Gastrocnemius medialis (tissue), 4 donors: ENCODE measurements around the gene RAET1L. TPM values are rescaled to one million over a fixed set of nuclear protein-coding genes. Genes with fewer than 3 reads are reported as not detected.
"Not testable (repeated sequence)": the region's sequence is repeated elsewhere in the genome, so short reads cannot be mapped to it uniquely, and the experiment has no call there.

ENCODE experiments used
- ATAC-seq, 2 donors: fragments of 150-250 bp; one replicate each; pipeline ENCODE4 v1.9.1; 2016
- DNase-seq, 2 donors: peaks; one replicate each; pipeline ENCODE4 v3.0.0-alpha.2; 2019
- H3K27ac ChIP-seq, 4 donors: fragments of 200-600 bp; sonication (generic); 1 replicate in 1 of 4; 2 replicates in 3 of 4; pipeline ENCODE4 v1.5.1; 2016 to 2018; ENCODE audit warnings: mild to moderate bottlenecking in 2 of 4, moderate library complexity in 1 of 4
- H3K27me3 ChIP-seq, 3 donors: fragments of 200-600 bp; sonication (generic) in 2 of 3; 1 replicate in 1 of 3; 2 replicates in 2 of 3; pipeline versions ENCODE4 v1.5.1 to v1.6.0; 2016 to 2019; ENCODE audit warnings: mild to moderate bottlenecking in 1 of 3, moderate library complexity in 1 of 3
- H3K36me3 ChIP-seq, 2 donors: fragments of 200-600 bp; sonication (generic) in 1 of 2; one replicate each; pipeline ENCODE4 v1.5.1; 2017 to 2018
- H3K4me1 ChIP-seq, 2 donors: fragments of 200-600 bp; sonication (generic) in 1 of 2; one replicate each; pipeline ENCODE4 v1.5.1; 2016 to 2017; ENCODE audit warnings: mild to moderate bottlenecking in 2 of 2
- H3K4me3 ChIP-seq, 4 donors: fragments of 200-600 bp; sonication (generic) in 3 of 4; 1 replicate in 1 of 4; 2 replicates in 3 of 4; pipeline ENCODE4 v1.5.1; 2016 to 2019; ENCODE audit warnings: mild to moderate bottlenecking in 2 of 4
- H3K9me3 ChIP-seq, 3 donors: fragments of 200-600 bp; sonication (generic) in 2 of 3; 1 replicate in 1 of 3; 2 replicates in 2 of 3; pipeline ENCODE4 v1.5.1; 2016 to 2019
- CTCF ChIP-seq, 5 experiments: fragments of 450-650 bp in 3 of 5; fragments of 200-600 bp in 2 of 5; sonication (generic) in 2 of 5; IDR thresholded peaks in 4 of 5; conservative IDR thresholded peaks in 1 of 5; 1 replicate in 4 of 5; 2 replicates in 1 of 5; pipeline ENCODE4 v1.5.1; 2016 to 2019; ENCODE audit warnings: antibody characterized with exemption in 5 of 5, mild to moderate bottlenecking in 3 of 5, moderate library complexity in 3 of 5
- POLR2A ChIP-seq, 2 donors: fragments of 450-650 bp; IDR thresholded peaks; one replicate each; pipeline ENCODE4 v1.6.1; 2017; ENCODE audit warnings: antibody characterized with exemption in 2 of 2, mild to moderate bottlenecking in 2 of 2, moderate library complexity in 2 of 2
- in situ Hi-C, 4 donors: fragments of 200-750 bp; cut with MboI; loops; one replicate each; pipeline versions ENCODE4 v1.15.0 to v1.8.0; 2017; ENCODE audit warnings: low sequenced_read_pairs in 4 of 4
- intact Hi-C: fragments of 100-400 bp; cut with DNase I; formaldehyde crosslinking; loops from one replicate; pipeline ENCODE4 v1.15.1; 2023; ENCODE audit warnings: low total_unique reads
- total RNA-seq, 4 donors: library from RNA; depleted of rRNA; stranded (reverse); fragments of >200 nt; gene quantifications; one replicate each; pipeline versions ENCODE4 v1.1.0 to v1.2.3, GENCODE V29; 2016

RAET1L gene
- total RNA-seq, 4 donors from 2014 or later = not detected

- in situ Hi-C loops = loop anchor here in 3 of 4 donors (25.0 kb wide), 1 partner anchor 749 kb away; no protein-coding TSS in a partner anchor
- no peak overlapping the region for H3K4me3 ChIP-seq
- no peak for ATAC-seq
Measured at GRCh38 chr6:150063640-150064039, 38.3 kb upstream of the RAET1L start.

GRCh38 chr6:150059973-150060372 lies 34.6 kb upstream of the RAET1L start:
- intact Hi-C loops, ATAC-seq: not testable (repeated sequence)

More at GRCh38 chr6:150063640-150064039, 38.3 kb upstream of the RAET1L start:
- no peak for TF ChIP-seq CTCF (IDR thresholded peaks at IDR 0.05 in 4 of 5, conservative IDR thresholded peaks at IDR 0.05 in 1 of 5)
- TF ChIP-seq POLR2A (IDR thresholded peaks at IDR 0.05) = no peak
- Histone ChIP-seq H3K27me3 (no peaks in the 10 kb centered on the region), H3K27ac (no peak overlapping the region), H3K9me3 (no peaks in the 10 kb centered on the region), H3K4me1 (peaks cover 0 to 2% of the 10 kb centered on the region in 2 donors), H3K36me3 (no peaks in the 10 kb centered on the region)
- intact Hi-C loops = no loop called here
- no peak for DNase-seq

GRCh38 chr6:150058986-150059385 lies 33.7 kb upstream of the RAET1L start:
- intact Hi-C loops = no loop called here

More at GRCh38 chr6:150059973-150060372, 34.6 kb upstream of the RAET1L start:
- not testable (repeated sequence) for H3K4me1 ChIP-seq, H3K27me3 ChIP-seq, H3K27ac ChIP-seq, H3K9me3 ChIP-seq, DNase-seq, H3K4me3 ChIP-seq, H3K36me3 ChIP-seq
- in situ Hi-C loops = loop anchor here in 3 of 4 donors (25.0 kb wide), 1 partner anchor 752 kb away; no protein-coding TSS in a partner anchor

GRCh38 chr6:150058231-150058792 lies 33.0 kb upstream of the RAET1L start:
- no peak for TF ChIP-seq CTCF (IDR thresholded peaks at IDR 0.05 in 4 of 5, conservative IDR thresholded peaks at IDR 0.05 in 1 of 5)
- TF ChIP-seq POLR2A (IDR thresholded peaks at IDR 0.05) = no peak
- in situ Hi-C loops = loop anchor here in 3 of 4 donors (25.0 kb wide), 1 partner anchor 754 kb away; no protein-coding TSS in a partner anchor
- H3K9me3 ChIP-seq = no peaks in the 10 kb centered on the region
- H3K36me3 ChIP-seq = no peaks in the 10 kb centered on the region
- DNase-seq (no peak), ATAC-seq (no peak)
- intact Hi-C loops = no loop called here
- H3K4me1 ChIP-seq = no peaks in the 10 kb centered on the region
- H3K4me3 ChIP-seq = no peak overlapping the region
- H3K27ac ChIP-seq = no peak overlapping the region
- H3K27me3 ChIP-seq = peaks cover 0 to 1% (median 0%) of the 10 kb centered on the region in 3 donors

More at GRCh38 chr6:150058986-150059385, 33.7 kb upstream of the RAET1L start:
- no peak overlapping the region for H3K4me3 ChIP-seq
- no peaks in the 10 kb centered on the region for H3K9me3 ChIP-seq
- DNase-seq (no peak), ATAC-seq (no peak)
- in situ Hi-C loops = loop anchor here in 3 of 4 donors (25.0 kb wide), 1 partner anchor 753 kb away; no protein-coding TSS in a partner anchor
- H3K27me3 ChIP-seq = no peaks in the 10 kb centered on the region
- H3K27ac ChIP-seq = no peak overlapping the region
- H3K4me1 ChIP-seq = no peaks in the 10 kb centered on the region
- H3K36me3 ChIP-seq = no peaks in the 10 kb centered on the region
- TF ChIP-seq POLR2A (IDR thresholded peaks at IDR 0.05) (no peak), CTCF (IDR thresholded peaks at IDR 0.05 in 4 of 5, conservative IDR thresholded peaks at IDR 0.05 in 1 of 5) (no peak)

- DNase-seq (no peak), ATAC-seq (no peak)
- H3K4me3 ChIP-seq = no peak overlapping the region
- H3K4me1 ChIP-seq = no peaks in the 10 kb centered on the region
- no peaks in the 10 kb centered on the region for H3K9me3 ChIP-seq
- intact Hi-C loops = no loop called here
- TF ChIP-seq CTCF (IDR thresholded peaks at IDR 0.05 in 4 of 5, conservative IDR thresholded peaks at IDR 0.05 in 1 of 5) (no peak), POLR2A (IDR thresholded peaks at IDR 0.05) (no peak)
- no peaks in the 10 kb centered on the region for H3K36me3 ChIP-seq
- H3K27ac ChIP-seq = no peak overlapping the region
- in situ Hi-C loops = loop anchor here in 3 of 4 donors (25.0 kb wide), 1 partner anchor 755 kb away; no protein-coding TSS in a partner anchor
- H3K27me3 ChIP-seq = peaks cover 0 to 8% (median 0%) of the 10 kb centered on the region in 3 donors
Measured at GRCh38 chr6:150057501-150057951, 32.2 kb upstream of the RAET1L start.
